Activated T-cell treated with anti-CD3 and anti-CD28 coated beads, Interleukin-2, amount 50 U/mL, for 1 hour (primary cell): ENCODE results near the gene CLPTM1L.

Source experiments
- DNase-seq: peaks from one replicate; pipeline ENCODE4 v3.0.0-alpha.2; 2020

CLPTM1L gene

GRCh38 chr5:1344975-1345838, at the start of gene CLPTM1L:
TSS of gene CLPTM1L (minus strand) at chr5:1345099. CDS start at chr5:1344841, 258 bp downstream.
- peak; percentile 89 for DNase-seq

GRCh38 chr5:1393571-1394501, 48.9 kb upstream of the CLPTM1L start:
- DNase-seq: no peak

GRCh38 chr5:1392801-1393565, 48.1 kb upstream of the CLPTM1L start:
- DNase-seq: no peak

- no peak for DNase-seq
Measured at GRCh38 chr5:1392261-1392660, 47.4 kb upstream of the CLPTM1L start.

- no peak for DNase-seq
Measured at GRCh38 chr5:1391691-1392090, 46.8 kb upstream of the CLPTM1L start.

GRCh38 chr5:1390861-1391600, 46.1 kb upstream of the CLPTM1L start:
- DNase-seq: no peak

DNA sequence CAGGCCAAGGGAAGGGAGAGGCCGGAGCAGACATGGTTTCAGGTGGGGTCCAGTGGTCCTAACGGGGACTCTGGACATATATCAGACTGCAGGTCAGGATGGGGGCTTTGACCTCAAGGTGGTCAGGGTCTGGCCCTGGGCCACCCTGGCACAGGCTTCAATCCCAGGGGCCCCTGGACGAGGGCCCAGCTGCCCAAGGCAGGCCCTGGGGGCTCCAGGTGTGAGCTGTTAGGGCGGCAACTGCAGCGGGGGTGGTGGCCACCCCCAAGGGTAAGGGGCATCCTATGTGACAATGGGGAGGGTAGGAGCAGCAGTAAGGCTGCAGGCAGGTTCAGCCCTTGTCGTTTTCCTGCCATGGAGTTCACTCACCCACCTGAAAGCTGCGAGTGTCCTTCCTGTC, 45.4 kb upstream of the CLPTM1L start:
- DNase-seq: no peak

GRCh38 chr5:1388383-1388967, 43.6 kb upstream of the CLPTM1L start:
- DNase-seq: no peak

DNA sequence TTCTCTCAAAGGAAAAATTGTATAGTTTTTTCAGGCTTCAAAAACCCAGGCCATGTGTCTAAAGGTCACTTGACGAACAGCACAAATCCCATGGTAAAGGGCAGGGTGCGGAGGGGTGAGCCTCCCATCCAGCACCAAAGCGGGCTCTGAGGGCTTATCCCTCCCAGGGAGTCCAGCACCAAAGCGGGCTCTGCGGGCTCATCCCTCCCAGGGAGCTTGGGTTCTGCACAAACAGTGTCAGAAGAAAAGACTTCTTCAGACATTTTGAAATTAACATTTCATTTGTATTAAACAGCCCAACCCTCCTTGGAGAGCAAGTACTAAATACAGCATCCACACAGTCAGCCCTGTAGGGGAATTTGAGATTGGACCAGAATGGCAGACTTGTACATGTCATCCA, 43.0 kb upstream of the CLPTM1L start:
- no peak for DNase-seq

DNA sequence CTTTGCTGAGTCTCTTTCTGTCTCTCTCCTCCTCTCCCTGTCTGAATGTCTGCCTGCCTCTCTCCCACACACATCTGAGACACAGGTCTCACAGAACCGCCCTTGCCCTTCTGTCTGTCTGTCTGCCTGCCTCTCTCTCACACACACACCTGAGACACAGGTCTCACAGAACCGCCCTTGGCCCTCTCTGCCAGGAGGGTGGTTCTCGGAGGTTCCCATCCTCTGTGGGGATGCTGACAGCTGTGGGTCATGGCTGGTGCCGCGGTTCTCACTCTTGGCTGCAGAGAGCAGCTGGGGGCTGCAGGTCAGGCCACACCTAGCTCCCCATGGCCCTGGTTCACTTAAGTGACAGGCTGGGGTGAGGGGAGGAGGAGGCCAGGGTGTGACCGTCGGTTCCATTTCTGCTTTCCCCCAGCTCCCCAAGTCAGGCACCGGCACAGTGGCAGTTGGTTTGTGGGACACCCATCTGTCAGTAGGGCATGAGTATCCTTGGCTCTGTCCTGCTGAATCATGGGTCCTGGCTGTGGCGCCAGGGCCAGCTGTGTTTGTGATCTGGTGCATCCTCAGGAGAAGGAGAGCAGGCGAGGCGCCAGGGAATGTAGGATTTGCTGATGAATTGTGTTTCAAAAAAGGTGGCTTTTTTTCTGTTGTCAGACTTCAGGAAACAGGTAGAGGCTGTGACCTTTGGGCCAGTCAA, 42.3 kb upstream of the CLPTM1L start:
- DNase-seq: no peak

DNA sequence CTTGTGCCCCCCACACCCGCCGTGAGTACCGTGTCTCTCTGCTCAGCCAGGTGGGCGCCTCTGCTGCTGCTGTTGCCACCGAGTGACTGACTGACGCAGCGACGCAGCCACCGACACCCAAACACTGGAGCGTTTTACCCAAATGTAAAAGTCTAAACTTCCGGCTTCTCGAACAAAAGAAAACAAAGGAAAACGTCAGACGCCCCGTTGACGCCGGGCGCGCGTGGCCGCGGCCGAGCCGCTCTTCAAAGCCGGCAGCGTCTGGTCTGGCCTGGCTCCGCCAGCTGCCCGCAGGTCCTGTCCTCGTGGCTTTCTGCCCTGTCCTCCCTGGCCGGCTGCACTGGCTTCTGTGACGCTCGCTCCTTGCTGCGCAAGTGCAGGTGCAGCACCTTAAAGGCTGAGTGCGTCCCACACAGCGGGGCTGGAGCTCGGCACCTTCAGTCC, 41.4 kb upstream of the CLPTM1L start:
- peak; percentile 79 for DNase-seq

- peak; percentile 88 for DNase-seq
Measured at GRCh38 chr5:1385395-1386273, 40.7 kb upstream of the CLPTM1L start.

GRCh38 chr5:1384521-1384920, 39.6 kb upstream of the CLPTM1L start:
- no peak for DNase-seq

DNA sequence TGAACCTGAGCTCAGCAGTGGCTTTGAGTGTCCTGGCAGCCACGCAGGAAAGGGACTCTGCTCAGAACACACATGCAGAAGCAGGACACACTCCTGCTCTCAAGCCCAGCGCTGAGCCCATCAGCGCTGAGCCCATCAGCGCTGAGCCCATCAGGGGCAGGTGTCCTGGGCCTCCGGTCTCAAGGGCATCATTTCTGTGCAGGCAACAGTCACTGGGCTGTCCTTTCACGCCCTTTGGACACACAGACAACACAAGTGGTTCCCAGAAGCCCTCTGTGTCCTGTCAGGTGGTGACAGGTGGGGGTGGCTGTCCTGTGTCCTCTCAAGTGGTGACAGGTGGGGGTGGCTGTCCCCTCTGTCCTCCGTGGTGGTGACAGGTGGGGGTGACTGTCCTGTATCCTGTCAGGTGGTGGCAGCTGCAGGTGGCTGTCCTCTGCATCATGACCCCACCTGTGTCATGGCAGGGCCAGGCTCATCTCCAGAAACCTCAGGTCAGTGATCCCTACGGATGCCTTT, 39.0 kb upstream of the CLPTM1L start:
- DNase-seq: no peak

DNA sequence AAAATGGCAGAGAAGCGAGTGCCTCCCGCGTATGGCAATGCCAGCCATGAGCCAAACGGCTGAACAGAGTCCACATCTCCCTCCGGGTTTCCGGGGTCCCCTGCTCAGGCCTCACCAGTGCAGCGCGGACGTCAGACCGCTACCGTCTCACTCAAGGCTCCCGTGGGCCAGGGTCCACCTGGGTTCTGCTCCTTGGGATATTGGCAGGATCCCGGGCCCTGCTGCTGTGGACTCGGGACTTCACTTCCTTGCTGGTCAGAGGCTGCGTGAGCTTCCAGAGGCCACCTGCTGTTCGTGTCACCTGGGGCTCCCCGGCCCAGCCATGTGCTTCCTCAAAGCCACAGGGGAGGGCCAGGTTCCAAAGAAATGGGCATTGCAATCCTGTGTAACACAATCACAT, 38.4 kb upstream of the CLPTM1L start:
- no peak for DNase-seq

GRCh38 chr5:1382248-1382700, 37.4 kb upstream of the CLPTM1L start:
- DNase-seq: no peak

DNA sequence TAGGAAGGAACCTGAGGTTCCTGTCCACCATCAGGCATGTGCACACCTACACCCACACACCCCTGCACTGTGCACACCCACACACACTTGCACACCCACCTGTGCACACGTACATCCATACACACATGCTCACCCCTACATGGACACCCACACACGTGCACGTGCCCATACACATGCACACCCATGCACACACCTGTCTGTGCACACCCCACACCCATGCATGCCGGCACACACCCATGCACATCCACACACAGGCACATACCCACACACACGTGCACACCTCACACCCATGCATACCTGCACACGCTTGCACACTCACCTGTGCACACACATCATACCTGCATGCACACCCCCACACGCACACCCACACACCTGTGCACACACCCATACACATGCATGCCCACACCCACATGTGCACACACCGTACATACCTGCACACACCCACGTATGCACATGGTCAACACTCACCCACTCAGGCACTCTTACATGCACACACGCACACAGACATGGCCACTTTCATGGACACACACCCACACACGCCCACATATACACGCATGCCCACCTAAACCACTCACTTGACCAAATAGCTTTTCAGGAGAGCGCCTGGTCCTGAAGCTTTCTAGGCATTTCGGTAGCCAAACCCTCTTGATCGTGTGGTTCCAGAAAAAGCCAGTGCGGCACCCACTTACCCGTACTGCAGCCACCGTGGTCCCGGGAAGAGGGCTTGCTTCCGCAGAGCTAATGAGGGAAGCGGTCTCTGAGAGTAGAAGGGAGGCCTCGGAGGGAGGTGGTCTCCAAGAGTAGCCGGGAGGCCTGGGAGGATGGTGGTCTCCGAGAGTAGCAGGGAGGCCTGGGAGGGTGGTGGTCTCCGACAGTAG, 36.7 kb upstream of the CLPTM1L start:
- DNase-seq: no peak

DNA sequence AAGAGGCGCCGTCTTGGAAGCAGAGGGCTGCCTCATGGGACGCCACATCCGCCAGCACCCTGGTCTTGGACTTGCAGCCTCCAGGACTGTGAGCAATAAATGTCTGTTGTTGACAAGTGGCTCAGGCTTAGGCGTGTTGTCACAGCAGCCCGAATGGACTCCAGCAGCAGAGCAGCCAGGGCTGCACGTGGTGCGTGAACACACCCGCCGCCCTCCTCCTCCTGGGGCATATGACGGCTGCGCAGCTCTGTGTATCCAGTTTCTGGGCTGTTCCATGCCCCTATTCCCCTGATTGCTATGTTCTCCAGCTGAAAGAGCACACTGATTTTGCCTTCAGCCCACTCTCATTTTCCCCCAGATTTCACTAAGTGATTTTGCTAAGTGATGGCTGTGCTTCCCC, 36.0 kb upstream of the CLPTM1L start:
- DNase-seq: no peak
